GM18909 (cell line): Measurements from ENCODE around the gene SPG11.
"Not testable (repeated sequence)": the region's sequence is repeated elsewhere in the genome, so short reads cannot be mapped to it uniquely, and the experiment has no call there.

Experiments
- ATAC-seq: cut with Tn5 transposase; IDR thresholded peaks from one replicate; pipeline ENCODE4 v1.9.1; 2021; ENCODE audit warnings: mild to moderate bottlenecking; ENCODE audit not compliant: unreplicated experiment, poor library complexity

The SPG11 gene

GRCh38 chr15:44682809-44683682 lies 19.6 kb upstream of the SPG11 start:
- not testable (repeated sequence) for ATAC-seq

GRCh38 chr15:44682211-44682610 lies 18.7 kb upstream of the SPG11 start:
- ATAC-seq: no peak

- ATAC-seq: no peak
Measured at GRCh38 chr15:44676676-44677075, 13.2 kb upstream of the SPG11 start.

- no peak for ATAC-seq
Measured at GRCh38 chr15:44675911-44676310, 12.4 kb upstream of the SPG11 start.

- ATAC-seq: no peak
Measured at GRCh38 chr15:44673639-44674038, 10.2 kb upstream of the SPG11 start.

GRCh38 chr15:44670087-44670950 lies 6.9 kb upstream of the SPG11 start:
- ATAC-seq: no peak

- no peak for ATAC-seq
Measured at GRCh38 chr15:44668921-44669320, 5.5 kb upstream of the SPG11 start.

- no peak for ATAC-seq
Measured at GRCh38 chr15:44667039-44667360, 3.5 kb upstream of the SPG11 start.

GRCh38 chr15:44666210-44667038 lies 3.0 kb upstream of the SPG11 start:
- ATAC-seq: peak; percentile 20

- ATAC-seq: peak; percentile 60
Measured at GRCh38 chr15:44662478-44663409, 718 bp downstream of the SPG11 start.

- ATAC-seq: no peak
Measured at GRCh38 chr15:44661576-44661975, 1.9 kb downstream of the SPG11 start.

GRCh38 chr15:44659056-44659455 lies 4.4 kb downstream of the SPG11 start:
- no peak for ATAC-seq

GRCh38 chr15:44657378-44657777 lies 6.1 kb downstream of the SPG11 start:
- ATAC-seq: no peak

GRCh38 chr15:44656913-44657312 lies 6.5 kb downstream of the SPG11 start:
- no peak for ATAC-seq

GRCh38 chr15:44656298-44656697 lies 7.2 kb downstream of the SPG11 start:
- no peak for ATAC-seq

GRCh38 chr15:44654858-44655257 lies 8.6 kb downstream of the SPG11 start:
- no peak for ATAC-seq

GRCh38 chr15:44647637-44648036 lies 15.8 kb downstream of the SPG11 start:
- ATAC-seq: no peak

- ATAC-seq: no peak
Measured at GRCh38 chr15:44647036-44647435, 16.4 kb downstream of the SPG11 start.

GRCh38 chr15:44646460-44646859 lies 17.0 kb downstream of the SPG11 start:
- no peak for ATAC-seq

- ATAC-seq: no peak
Measured at GRCh38 chr15:44641651-44642050, 21.8 kb downstream of the SPG11 start.
